Right forelimb (tissue), 1 donor: Measurements from ENCODE around the gene CPED1.
"Not testable (repeated sequence)": the region's sequence is repeated elsewhere in the genome, so short reads cannot be mapped to it uniquely, and the experiment has no call there.

ENCODE experiments used
- DNase-seq: peaks from one replicate; pipeline ENCODE4 v3.0.0-alpha.2; 2018

The CPED1 gene

DNA sequence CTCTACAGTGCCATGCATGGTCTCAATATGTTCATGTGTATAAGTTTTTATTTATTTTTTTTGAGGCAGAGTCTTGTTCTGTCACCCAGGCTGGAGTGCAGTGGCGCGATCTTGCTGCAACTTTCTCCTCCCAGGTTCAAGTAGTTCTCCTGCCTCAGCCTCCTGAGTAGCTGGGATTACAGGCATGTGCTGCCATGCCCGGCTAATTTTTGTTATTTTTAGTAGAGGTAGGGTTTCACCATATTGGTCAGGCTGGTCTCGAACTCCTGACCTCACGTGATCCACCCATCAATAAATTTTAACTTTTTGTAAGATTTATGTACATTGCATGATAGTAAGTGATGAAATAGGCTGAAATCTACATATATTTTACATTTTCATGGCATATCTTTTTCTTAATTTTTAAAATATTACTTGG, 86.9 kb downstream of the CPED1 start:
- DNase-seq: not testable (repeated sequence)

GRCh38 chr7:121075952-121076349, 87.4 kb downstream of the CPED1 start:
- no peak for DNase-seq

DNA sequence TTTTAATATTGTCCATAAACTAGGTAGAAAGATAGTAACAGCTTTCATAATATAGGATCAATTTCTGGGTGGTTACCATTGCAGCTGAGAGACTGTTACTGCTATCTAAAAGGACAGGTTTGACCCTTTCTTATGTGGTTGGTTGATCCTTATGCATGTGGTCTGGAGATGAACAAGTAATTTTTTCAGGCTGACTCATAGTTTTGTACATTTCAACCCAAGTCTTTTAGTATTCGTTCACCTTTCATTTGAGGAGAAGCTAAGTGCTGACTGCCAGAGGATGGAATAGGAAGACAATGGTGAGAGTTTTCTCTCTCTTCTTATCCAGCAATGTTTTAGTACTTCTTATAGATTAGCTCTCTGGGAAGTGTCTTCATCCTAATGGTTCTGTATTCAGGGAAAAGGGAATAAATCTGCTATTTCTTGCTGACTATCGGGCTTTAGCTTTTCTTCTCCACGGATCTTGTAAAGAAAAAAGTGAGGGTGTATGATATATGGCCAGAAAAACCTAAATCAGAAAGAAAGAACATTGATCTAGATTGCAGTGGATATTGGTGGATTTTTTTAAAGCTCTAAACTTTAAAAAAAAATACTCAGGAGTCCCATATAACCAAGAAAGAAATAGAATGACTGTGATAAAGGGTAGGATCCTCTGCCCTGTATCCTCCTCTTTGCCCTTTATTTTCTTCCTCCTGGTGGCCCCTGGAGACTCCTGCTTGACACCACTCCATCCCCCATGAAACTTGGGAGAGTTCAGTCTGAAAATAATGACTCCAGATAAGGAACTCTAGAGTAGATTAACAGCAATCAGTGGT, 88.0 kb downstream of the CPED1 start:
- no peak for DNase-seq

DNA sequence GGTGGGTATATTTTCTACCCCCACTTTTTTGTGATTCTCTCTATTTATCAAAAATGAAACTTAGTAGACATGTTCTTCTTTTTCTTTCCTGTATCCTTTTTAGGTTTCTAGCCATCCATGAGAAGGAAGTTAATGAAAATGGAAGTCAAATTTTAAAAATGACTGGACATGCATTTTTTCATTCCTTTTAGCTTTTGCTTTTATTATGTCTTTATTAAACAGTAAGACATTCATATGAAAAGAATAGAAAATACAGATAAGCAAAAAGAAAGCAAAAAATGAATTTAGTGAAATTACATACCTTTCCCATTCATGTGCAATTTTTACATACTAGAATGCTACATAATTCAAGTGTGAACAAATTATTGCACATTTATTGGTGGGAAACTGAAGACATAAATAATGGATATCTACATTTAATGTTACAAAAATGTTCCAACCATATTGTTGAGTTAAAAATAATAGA, 88.7 kb downstream of the CPED1 start:
- DNase-seq: no peak

DNA sequence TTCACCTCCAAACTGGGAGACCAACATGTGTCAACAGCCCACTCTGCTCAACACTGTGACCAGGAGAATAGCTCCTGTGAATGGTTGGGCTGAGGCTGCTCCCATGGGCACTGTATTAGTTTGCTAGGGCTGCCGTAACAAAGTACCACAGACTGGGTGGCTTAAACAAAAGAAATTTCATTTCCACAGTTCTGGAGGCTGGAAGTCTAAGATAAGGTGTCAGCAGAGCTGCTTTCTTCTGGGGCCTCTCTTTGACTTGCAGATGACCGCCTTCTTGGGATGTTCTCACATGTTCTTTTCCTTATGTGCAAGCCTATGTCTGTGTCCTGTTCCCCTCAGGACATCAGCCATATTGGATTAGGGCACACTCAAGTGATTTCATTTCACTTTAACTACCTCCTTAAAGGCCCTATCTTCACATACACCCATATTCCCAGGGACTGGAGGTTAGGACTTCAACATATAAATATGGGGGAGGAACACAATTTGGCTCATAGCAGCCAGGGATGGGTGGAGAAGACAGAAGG, 90.3 kb downstream of the CPED1 start:
- DNase-seq: no peak

- DNase-seq: no peak
These were observed 91.1 kb downstream of the CPED1 start for GRCh38 chr7:121079425-121080169.

- no peak for DNase-seq
These were observed 91.9 kb downstream of the CPED1 start for GRCh38 chr7:121080257-121080912.

- no peak for DNase-seq
These were observed 92.4 kb downstream of the CPED1 start for GRCh38 chr7:121080913-121081326.

DNA sequence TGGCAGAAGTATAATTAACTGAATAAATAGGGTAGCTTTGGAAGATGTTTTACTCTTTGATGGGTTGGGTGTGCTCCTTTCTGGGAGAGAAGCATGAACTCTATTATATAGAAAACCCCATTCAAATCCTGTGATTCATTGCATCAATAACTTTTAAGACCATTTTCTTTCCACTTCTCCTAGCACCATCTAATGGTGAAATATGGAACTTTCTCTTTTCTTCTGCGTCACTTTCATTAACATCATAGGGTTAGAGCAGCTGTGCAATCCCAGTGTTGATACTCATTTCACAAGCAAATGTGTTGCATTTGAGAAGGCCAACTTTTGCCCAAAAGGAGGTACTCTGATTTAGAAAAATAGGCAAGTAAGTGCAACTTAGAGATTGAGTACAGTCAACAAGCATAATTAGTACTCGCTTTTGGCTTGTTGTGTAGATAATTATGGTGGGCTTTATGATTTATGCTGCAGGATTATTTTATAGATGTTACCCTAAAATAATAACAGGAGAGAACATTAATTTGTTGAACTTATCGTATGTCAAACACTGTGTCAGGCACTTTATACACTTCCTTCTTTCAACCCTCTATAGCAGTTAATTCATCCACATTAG, 92.9 kb downstream of the CPED1 start:
- DNase-seq: no peak

GRCh38 chr7:121082400-121083101, 94.0 kb downstream of the CPED1 start:
- DNase-seq: no peak

GRCh38 chr7:121083138-121083789, 94.8 kb downstream of the CPED1 start:
- DNase-seq: no peak

- no peak for DNase-seq
These were observed 95.3 kb downstream of the CPED1 start for GRCh38 chr7:121083790-121084251.

DNA sequence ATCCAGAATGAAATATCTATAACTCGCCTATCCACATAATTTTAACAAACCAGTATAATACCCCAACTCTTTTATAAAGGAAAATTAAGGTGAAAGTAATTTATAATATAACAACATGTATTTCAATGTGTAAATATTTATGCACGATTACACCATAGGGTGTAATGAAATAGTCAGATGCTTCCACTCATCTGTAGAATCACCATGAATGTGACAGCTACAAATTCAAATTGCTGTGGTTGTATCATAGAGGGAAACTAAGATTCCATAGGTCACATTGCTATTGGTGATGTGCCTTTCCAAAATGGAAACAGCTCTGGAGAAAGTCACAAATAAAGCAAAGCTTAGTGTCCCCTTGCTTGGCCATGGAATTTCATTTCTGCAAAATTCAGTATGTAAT, 95.7 kb downstream of the CPED1 start:
- DNase-seq: no peak

- DNase-seq: no peak
These were observed 96.3 kb downstream of the CPED1 start for GRCh38 chr7:121084748-121085336.

GRCh38 chr7:121085922-121086321, 97.4 kb downstream of the CPED1 start:
- no peak for DNase-seq

- no peak for DNase-seq
These were observed 100.4 kb downstream of the CPED1 start for GRCh38 chr7:121088870-121089269.

DNA sequence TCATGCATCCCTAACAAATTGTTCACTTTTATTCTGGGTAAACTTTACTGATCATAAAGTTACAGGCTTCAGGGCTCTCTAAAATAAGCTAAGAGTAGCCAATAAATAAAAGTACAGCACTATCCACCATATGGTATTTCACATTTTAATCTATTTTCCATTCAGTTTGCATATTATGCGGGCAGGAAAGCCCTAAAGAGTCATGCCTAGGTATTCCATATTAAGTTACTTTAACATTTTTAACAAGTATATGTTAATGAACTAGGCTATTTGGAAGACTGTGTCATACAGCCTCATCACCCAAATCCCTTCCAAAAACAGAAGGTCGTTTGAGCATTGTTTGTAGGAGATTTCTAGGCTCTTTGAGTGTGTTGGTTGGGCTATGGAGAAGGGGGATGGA, 106.3 kb downstream of the CPED1 start:
- no peak for DNase-seq

GRCh38 chr7:121097577-121097976, 109.1 kb downstream of the CPED1 start:
- DNase-seq: no peak

DNA sequence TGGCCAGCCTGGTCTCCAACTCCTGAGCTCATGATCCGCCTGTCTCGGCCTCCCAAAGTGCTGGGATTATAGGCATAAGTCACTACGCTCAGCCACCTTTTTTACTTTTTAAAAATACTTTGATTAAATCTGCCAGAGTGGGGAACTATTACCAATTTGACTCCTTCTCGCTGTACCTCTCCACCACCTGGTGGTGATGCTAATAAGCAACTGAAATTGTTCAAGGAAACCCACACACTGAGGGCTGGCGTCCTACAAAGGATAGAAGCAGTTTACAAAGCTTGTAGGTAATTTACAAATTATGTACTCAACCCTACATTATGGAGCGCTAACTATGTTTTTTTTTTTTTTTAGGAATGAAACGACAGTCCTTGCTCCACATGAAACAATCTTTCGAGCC, 111.1 kb downstream of the CPED1 start:
- DNase-seq: no peak

DNA sequence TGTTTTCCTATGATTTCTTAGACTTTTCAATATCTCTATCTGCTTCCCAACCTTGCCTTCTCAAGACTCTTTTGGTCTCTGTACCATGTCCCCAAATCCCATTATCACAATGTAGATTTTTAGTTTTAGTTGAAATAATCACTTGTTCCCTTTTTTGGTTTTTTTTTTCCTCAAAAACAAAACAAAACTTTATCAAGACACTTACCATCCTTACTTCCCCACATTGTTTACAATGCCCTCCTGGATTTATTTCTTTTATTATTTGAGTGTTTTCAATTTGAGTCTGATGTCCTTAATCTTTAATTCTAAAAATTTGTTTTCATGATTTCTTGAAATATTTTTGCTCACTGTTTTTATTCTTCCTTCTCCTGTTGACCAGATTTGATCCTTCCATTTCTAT, 112.6 kb downstream of the CPED1 start:
- no peak for DNase-seq

DNA sequence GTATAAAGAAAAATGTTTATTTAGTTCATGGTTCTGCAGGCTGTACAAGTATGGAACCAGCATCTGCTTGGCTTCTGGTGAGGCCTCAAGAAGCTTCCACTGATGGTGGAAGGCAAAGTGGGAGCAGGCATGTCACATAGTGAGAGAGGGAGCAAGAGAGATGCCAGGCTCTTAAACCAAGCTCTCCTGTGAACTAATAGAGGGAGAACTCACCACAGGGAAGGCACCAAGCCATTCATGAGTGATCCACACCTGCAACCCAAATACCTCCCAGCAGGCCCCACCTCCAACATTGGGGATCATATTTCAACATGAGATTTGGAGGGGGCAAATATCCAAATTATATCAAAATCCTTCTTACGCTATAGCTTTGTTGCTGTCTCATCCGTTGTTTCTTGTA, 113.1 kb downstream of the CPED1 start:
- DNase-seq: no peak
